ENCODE results near the gene CAAP1.
"Not testable (repeated sequence)": the region's sequence is repeated elsewhere in the genome, so short reads cannot be mapped to it uniquely, and the experiment has no call there.

The CAAP1 gene

GRCh38 chr9:26892251-26893029 is at the start of gene CAAP1:
Gene CAAP1 (minus strand): TSS chr9:26892802. CDS start chr9:26892715, 87 bp downstream.
- DNase-seq = peak; percentile 76 to 88 (median 84)

GRCh38 chr9:26940779-26941178 is 48.2 kb upstream of the CAAP1 start:
- DNase-seq = no peak

GRCh38 chr9:26939955-26940711 is 47.5 kb upstream of the CAAP1 start:
- DNase-seq = no peak

GRCh38 chr9:26937816-26938371 is 45.3 kb upstream of the CAAP1 start:
- no peak for DNase-seq

GRCh38 chr9:26935847-26936246 is 43.2 kb upstream of the CAAP1 start:
- DNase-seq = no peak

- no peak for DNase-seq
These were observed 36.4 kb upstream of the CAAP1 start for GRCh38 chr9:26928902-26929495.

- no peak for DNase-seq
These were observed 33.0 kb upstream of the CAAP1 start for GRCh38 chr9:26925609-26926008.

GRCh38 chr9:26919698-26920097 is 27.1 kb upstream of the CAAP1 start:
- no peak for DNase-seq

GRCh38 chr9:26913138-26913668 is 20.6 kb upstream of the CAAP1 start:
- DNase-seq = no peak

- DNase-seq = no peak
These were observed 12.1 kb upstream of the CAAP1 start for GRCh38 chr9:26904671-26905070.

- no peak for DNase-seq
These were observed 11.5 kb upstream of the CAAP1 start for GRCh38 chr9:26904070-26904469.

GRCh38 chr9:26893030-26893676 is 551 bp upstream of the CAAP1 start:
- no peak for DNase-seq

GRCh38 chr9:26891726-26892125 is 876 bp downstream of the CAAP1 start:
- DNase-seq = peak in 1 of 6 experiments; percentile 13

- no peak for DNase-seq
These were observed 4.3 kb downstream of the CAAP1 start for GRCh38 chr9:26888271-26888670.

- no peak for DNase-seq
These were observed 10.4 kb downstream of the CAAP1 start for GRCh38 chr9:26882154-26882553.

GRCh38 chr9:26880262-26880661 is 12.3 kb downstream of the CAAP1 start:
- DNase-seq = no peak

GRCh38 chr9:26875155-26875554 is 17.4 kb downstream of the CAAP1 start:
- not testable (repeated sequence) for DNase-seq

GRCh38 chr9:26870292-26870691 is 22.3 kb downstream of the CAAP1 start:
- DNase-seq = no peak

GRCh38 chr9:26863074-26863473 is 29.5 kb downstream of the CAAP1 start:
- no peak for DNase-seq

GRCh38 chr9:26856413-26857032 is 36.1 kb downstream of the CAAP1 start:
- no peak for DNase-seq

GRCh38 chr9:26850995-26851394 is 41.6 kb downstream of the CAAP1 start:
- no peak for DNase-seq

GRCh38 chr9:26833792-26834191 is 58.8 kb downstream of the CAAP1 start:
- DNase-seq = no peak
